ENCODE results near the gene ACER3.

Gene ACER3

GRCh38 chr11:77064648-77065217 lies 204.0 kb downstream of the ACER3 start:
- DNase-seq: no peak

- DNase-seq: peak; percentile 39
These were observed 205.1 kb downstream of the ACER3 start for GRCh38 chr11:77065878-77066228.

GRCh38 chr11:77066229-77067042 lies 205.7 kb downstream of the ACER3 start, which contains the start of gene CAPN5:
Gene CAPN5 (plus strand): TSS chr11:77066971. CDS start chr11:77084887, 17,916 bp downstream.
- DNase-seq: peak; percentile 91

- no peak for DNase-seq
These were observed 207.2 kb downstream of the ACER3 start for GRCh38 chr11:77067861-77068443.

- no peak for DNase-seq
These were observed 208.0 kb downstream of the ACER3 start for GRCh38 chr11:77068457-77069335.

- no peak for DNase-seq
These were observed 208.7 kb downstream of the ACER3 start for GRCh38 chr11:77069336-77069968.

GRCh38 chr11:77069969-77070582 lies 209.4 kb downstream of the ACER3 start:
- DNase-seq: no peak

GRCh38 chr11:77071077-77071476 lies 210.4 kb downstream of the ACER3 start:
- no peak for DNase-seq

- DNase-seq: peak; percentile 29
These were observed 211.2 kb downstream of the ACER3 start for GRCh38 chr11:77071671-77072605.

- peak; percentile 35 for DNase-seq
These were observed 212.2 kb downstream of the ACER3 start for GRCh38 chr11:77072851-77073327.

- peak; percentile 27 for DNase-seq
These were observed 212.7 kb downstream of the ACER3 start for GRCh38 chr11:77073328-77074001.

GRCh38 chr11:77074205-77074604 lies 213.5 kb downstream of the ACER3 start:
- no peak for DNase-seq

GRCh38 chr11:77074626-77075221 lies 214.0 kb downstream of the ACER3 start:
- DNase-seq: no peak

- peak; percentile 16 for DNase-seq
These were observed 214.7 kb downstream of the ACER3 start for GRCh38 chr11:77075425-77075905.
